Measurements from ENCODE around the gene KCNK6. TPM values are rescaled to one million over a fixed set of nuclear protein-coding genes. Genes with fewer than 3 reads are reported as not detected.
A peak's percentile ranks its signal among the peaks of the same experiment; 100 is the strongest.

KCNK6 gene
- total RNA-seq, 1 experiment from 2014 or later, result 18.3 TPM

GRCh38 chr19:38290631-38291147 lies 29.0 kb upstream of the KCNK6 start:
- no peak for DNase-seq (ENCODE audit: low spot score)
- ChIA-PET CTCF (interaction anchor here (1.1 kb wide), 1 partner anchor 47 kb away, joined by 3 read pairs; no protein-coding TSS in a partner anchor), POLR2A (no interaction called here)
- TF ChIP-seq MXD4 (CRISPR knock-in tag; IDR thresholded peaks at IDR 0.05; ENCODE audit: borderline replicate concordance) (no peak), ESRRA (CRISPR knock-in tag; IDR thresholded peaks at IDR 0.05; ENCODE audit: borderline replicate concordance) (no peak), ZNF423 (CRISPR knock-in tag; IDR thresholded peaks at IDR 0.05) (no peak), AFF4 (CRISPR knock-in tag; IDR thresholded peaks at IDR 0.05; ENCODE audit: borderline replicate concordance) (no peak), FOXK1 (CRISPR knock-in tag; IDR thresholded peaks at IDR 0.05) (no peak), E2F1 (CRISPR knock-in tag; IDR thresholded peaks at IDR 0.05) (no peak), NFE2L1 (CRISPR knock-in tag; IDR thresholded peaks at IDR 0.05) (no peak), ZNF671 (CRISPR knock-in tag; IDR thresholded peaks at IDR 0.05) (no peak), MAX (CRISPR knock-in tag; IDR thresholded peaks at IDR 0.05) (no peak), TEAD4 (CRISPR knock-in tag; IDR thresholded peaks at IDR 0.05) (no peak), NR1H2 (CRISPR knock-in tag; IDR thresholded peaks at IDR 0.05) (no peak), ERG (CRISPR knock-in tag; IDR thresholded peaks at IDR 0.05) (no peak), NR3C1 (CRISPR knock-in tag; conservative IDR thresholded peaks at IDR 0.05; ENCODE audit: low read depth) (no peak), ATF1 (CRISPR knock-in tag; IDR thresholded peaks at IDR 0.05) (no peak), MLX (CRISPR knock-in tag; IDR thresholded peaks at IDR 0.05) (no peak), CTCF (IDR thresholded peaks at IDR 0.05) (no peak), FOXP4 (CRISPR knock-in tag; IDR thresholded peaks at IDR 0.05) (no peak), ZBTB21 (CRISPR knock-in tag; IDR thresholded peaks at IDR 0.05; ENCODE audit: borderline replicate concordance) (no peak), ZNF317 (CRISPR knock-in tag; IDR thresholded peaks at IDR 0.05; ENCODE audit: borderline replicate concordance, low read depth) (no peak)
- Mint-ChIP-seq H3K9me3 (no peaks in the 10 kb centered on the region), H3K27me3 (ENCODE audit: low read depth) (no peaks in the 10 kb centered on the region), H3K4me3 (no peak overlapping the region), H3K27ac (peak overlapping the region; percentile 69; the same call in 1 of the 2 replicates), H3K36me3 (peaks cover 49% of the 10 kb centered on the region), H3K4me1 (peaks cover under 1% of the 10 kb centered on the region; the same call in 1 of the 2 replicates)
- no peak for ATAC-seq

Data from WTC11 (cell line).